HepG2 (cell line): ENCODE results near the gene ALG8. TPM values are rescaled to one million over a fixed set of nuclear protein-coding genes. Genes with fewer than 3 reads are reported as not detected.

Experiments used
- CENPT ChIP-seq: sonication (generic); formaldehyde crosslinking; IDR thresholded peaks from 2 replicates; pipeline ENCODE4 v1.8.0; 2022; ENCODE audit warnings: low read depth, mild to moderate bottlenecking, moderate library complexity, missing genetic modification reagents
- KDM5A ChIP-seq: fragments of 200-600 bp; sonication (generic); IDR thresholded peaks from 2 replicates; pipeline ENCODE4 v1.7.0; 2018; ENCODE audit warnings: antibody characterized with exemption, mild to moderate bottlenecking, low read length, borderline replicate concordance
- LBX2 ChIP-seq: sonication (generic); formaldehyde crosslinking; IDR thresholded peaks from 2 replicates; pipeline ENCODE4 v1.5.0; 2020; ENCODE audit warnings: missing genetic modification reagents, mild to moderate bottlenecking, borderline replicate concordance
- MAFG ChIP-seq: sonication (generic); formaldehyde crosslinking; IDR thresholded peaks from 2 replicates; pipeline ENCODE4 v1.5.1; 2020; ENCODE audit warnings: mild to moderate bottlenecking, missing genetic modification reagents
- NCOA1 ChIP-seq: sonication (generic); formaldehyde crosslinking; IDR thresholded peaks from 2 replicates; pipeline ENCODE4 v1.9.0; 2021; ENCODE audit warnings: missing genetic modification reagents
- NFE2L2 ChIP-seq: fragments of 150-350 bp; IDR thresholded peaks from 2 replicates; pipeline ENCODE4 v1.6.1; 2014; ENCODE audit warnings: low read length
- RXRA ChIP-seq: sonication (generic); formaldehyde crosslinking; IDR thresholded peaks from 2 replicates; pipeline ENCODE4 v1.5.1; 2020; ENCODE audit warnings: missing genetic modification reagents
- TAF15 ChIP-seq: fragments of 200-400 bp; formaldehyde crosslinking; IDR thresholded peaks from one replicate; pipeline ENCODE4 v1.6.1; 2018; ENCODE audit warnings: mild to moderate bottlenecking, low read depth, low read length; ENCODE audit not compliant: poor library complexity, severe bottlenecking
- TEAD3 ChIP-seq: optimal IDR thresholded peaks from 2 replicates; pipeline ENCODE3; 2016; ENCODE audit warnings: borderline replicate concordance
- TFAP4 ChIP-seq: sonication (generic); IDR thresholded peaks from 2 replicates; pipeline ENCODE4 v1.6.1; 2016; ENCODE audit warnings: low read depth, borderline replicate concordance
- ZNF121 ChIP-seq: sonication (generic); formaldehyde crosslinking; IDR thresholded peaks from 2 replicates; pipeline ENCODE4 v1.5.0; 2020; ENCODE audit warnings: mild to moderate bottlenecking, missing genetic modification reagents
- ZNF205 ChIP-seq: IDR thresholded peaks from 2 replicates; pipeline ENCODE4 v1.6.1; 2018; ENCODE audit warnings: missing biosample characterization, missing genetic modification reagents
- ZNF329 ChIP-seq: sonication (generic); formaldehyde crosslinking; IDR thresholded peaks from 2 replicates; pipeline ENCODE4 v1.9.0; 2021; ENCODE audit warnings: low read depth, mild to moderate bottlenecking, missing genetic modification reagents
- ZNF557 ChIP-seq: sonication (generic); formaldehyde crosslinking; IDR thresholded peaks from 2 replicates; pipeline ENCODE4 v1.4.0; 2020; ENCODE audit warnings: missing genetic modification reagents
- ZNF562 ChIP-seq: sonication (generic); formaldehyde crosslinking; IDR thresholded peaks from 2 replicates; pipeline ENCODE4 v1.8.0; 2022; ENCODE audit warnings: missing genetic modification reagents, borderline replicate concordance
- ZNF605 ChIP-seq: sonication (generic); formaldehyde crosslinking; IDR thresholded peaks from 2 replicates; pipeline ENCODE4 v1.8.0; 2022; ENCODE audit warnings: mild to moderate bottlenecking, missing genetic modification reagents
- ZNF629 ChIP-seq: sonication (generic); formaldehyde crosslinking; conservative IDR thresholded peaks from 2 replicates; pipeline ENCODE4 v1.5.0; 2020; ENCODE audit warnings: missing genetic modification reagents
- ZNF639 ChIP-seq: conservative IDR thresholded peaks from 2 replicates; pipeline ENCODE4 v1.6.1; 2018; ENCODE audit warnings: missing genetic modification reagents
- ZNF839 ChIP-seq: sonication (generic); formaldehyde crosslinking; IDR thresholded peaks from 2 replicates; pipeline ENCODE4 v1.4.0; 2020; ENCODE audit warnings: missing genetic modification reagents, mild to moderate bottlenecking, borderline replicate concordance
- polyA plus RNA-seq, 8 experiments: library from polyadenylated mRNA; depleted of rRNA in 3 of 8; stranded (reverse) in 7 of 8; unstranded in 1 of 8; fragments of >200 nt; fragmentation: Illumina TruSeq in 4 of 8; extraction: Trizol in 4 of 8; gene quantifications; 2 replicates each; pipeline versions ENCODE4 v1.2.1 to v1.2.3, GENCODE V29; 2011 to 2016; ENCODE audit warnings: low read depth in 4 of 8, missing spikeins in 1 of 8, mixed read lengths in 1 of 8; ENCODE audit not compliant: insufficient read depth in 1 of 8
- total RNA-seq, 5 experiments: library from RNA; depleted of rRNA; stranded (reverse); fragments of >200 nt; fragmentation: Illumina TruSeq; extraction: Trizol; gene quantifications; 2 replicates each; pipeline ENCODE4 v1.2.3, GENCODE V29; 2016; ENCODE audit warnings: low read depth in 1 of 5
- TF ChIP-seq, protein P1 (sequence below): sonication (generic); formaldehyde crosslinking; IDR thresholded peaks from 2 replicates; pipeline ENCODE4 v1.4.0; 2020; ENCODE audit warnings: missing genetic modification reagents, mild to moderate bottlenecking, borderline replicate concordance
- TF ChIP-seq, protein P2 (sequence below): sonication (generic); formaldehyde crosslinking; conservative IDR thresholded peaks from 2 replicates; pipeline ENCODE4 v1.4.0; 2020; ENCODE audit warnings: missing genetic modification reagents
- TF ChIP-seq, protein P3 (sequence below): IDR thresholded peaks from 2 replicates; pipeline ENCODE4 v1.6.1; 2012; ENCODE audit warnings: inconsistent platforms

ALG8 gene
- total and polyA plus RNA-seq, 2 of the 13 experiments (the other 11 are each of a cell fraction or from before 2014, with no cell fraction given) = 75.8 to 88.0 TPM

GRCh38 chr11:78079232-78080083 lies 60.0 kb downstream of the ALG8 start, which contains the start of gene NDUFC2 (continued):
- TF ChIP-seq, protein P1, sequence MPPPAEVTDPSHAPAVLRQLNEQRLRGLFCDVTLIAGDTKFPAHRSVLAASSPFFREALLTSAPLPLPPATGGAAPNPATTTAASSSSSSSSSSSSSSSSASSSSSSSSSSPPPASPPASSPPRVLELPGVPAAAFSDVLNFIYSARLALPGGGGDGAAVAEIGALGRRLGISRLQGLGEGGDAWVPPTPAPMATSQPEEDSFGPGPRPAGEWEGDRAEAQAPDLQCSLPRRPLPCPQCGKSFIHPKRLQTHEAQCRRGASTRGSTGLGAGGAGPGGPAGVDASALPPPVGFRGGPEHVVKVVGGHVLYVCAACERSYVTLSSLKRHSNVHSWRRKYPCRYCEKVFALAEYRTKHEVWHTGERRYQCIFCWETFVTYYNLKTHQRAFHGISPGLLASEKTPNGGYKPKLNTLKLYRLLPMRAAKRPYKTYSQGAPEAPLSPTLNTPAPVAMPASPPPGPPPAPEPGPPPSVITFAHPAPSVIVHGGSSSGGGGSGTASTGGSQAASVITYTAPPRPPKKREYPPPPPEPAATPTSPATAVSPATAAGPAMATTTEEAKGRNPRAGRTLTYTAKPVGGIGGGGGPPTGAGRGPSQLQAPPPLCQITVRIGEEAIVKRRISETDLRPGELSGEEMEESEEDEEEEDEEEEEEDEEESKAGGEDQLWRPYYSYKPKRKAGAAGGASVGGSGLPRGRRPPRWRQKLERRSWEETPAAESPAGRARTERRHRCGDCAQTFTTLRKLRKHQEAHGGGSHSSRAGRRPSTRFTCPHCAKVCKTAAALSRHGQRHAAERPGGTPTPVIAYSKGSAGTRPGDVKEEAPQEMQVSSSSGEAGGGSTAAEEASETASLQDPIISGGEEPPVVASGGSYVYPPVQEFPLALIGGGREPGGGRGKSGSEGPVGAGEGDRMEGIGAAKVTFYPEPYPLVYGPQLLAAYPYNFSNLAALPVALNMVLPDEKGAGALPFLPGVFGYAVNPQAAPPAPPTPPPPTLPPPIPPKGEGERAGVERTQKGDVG (CRISPR knock-in tag) = no peak
- TF ChIP-seq ZNF121 (peak; percentile 57; the same call in 1 of the 2 replicates), TEAD3 (CRISPR knock-in tag) (peak; percentile 81), RXRA (CRISPR knock-in tag) (peak; percentile 70; the same call in 1 of the 2 replicates), ZNF205 (CRISPR knock-in tag) (peak; percentile 85; the same call in 1 of the 2 replicates), TAF15 (peak; percentile 87), ZNF639 (peak; percentile 76; the same call in 1 of the 2 replicates), ZNF605 (peak; percentile 84; the same call in 1 of the 2 replicates), ZNF629 (CRISPR knock-in tag) (peak; percentile 35; the same call in 1 of the 2 replicates), MAFG (CRISPR knock-in tag) (no peak), ZNF329 (peak; percentile 93), KDM5A (peak; percentile 92), CENPT (CRISPR knock-in tag) (peak; percentile 91), ZNF557 (CRISPR knock-in tag) (peak; percentile 84; the same call in 1 of the 2 replicates), NCOA1 (CRISPR knock-in tag) (no peak), LBX2 (CRISPR knock-in tag) (no peak), ZNF839 (CRISPR knock-in tag) (no peak), ZNF562 (CRISPR knock-in tag) (no peak), NFE2L2 (no peak), TFAP4 (no peak)
- TF ChIP-seq, protein P2, sequence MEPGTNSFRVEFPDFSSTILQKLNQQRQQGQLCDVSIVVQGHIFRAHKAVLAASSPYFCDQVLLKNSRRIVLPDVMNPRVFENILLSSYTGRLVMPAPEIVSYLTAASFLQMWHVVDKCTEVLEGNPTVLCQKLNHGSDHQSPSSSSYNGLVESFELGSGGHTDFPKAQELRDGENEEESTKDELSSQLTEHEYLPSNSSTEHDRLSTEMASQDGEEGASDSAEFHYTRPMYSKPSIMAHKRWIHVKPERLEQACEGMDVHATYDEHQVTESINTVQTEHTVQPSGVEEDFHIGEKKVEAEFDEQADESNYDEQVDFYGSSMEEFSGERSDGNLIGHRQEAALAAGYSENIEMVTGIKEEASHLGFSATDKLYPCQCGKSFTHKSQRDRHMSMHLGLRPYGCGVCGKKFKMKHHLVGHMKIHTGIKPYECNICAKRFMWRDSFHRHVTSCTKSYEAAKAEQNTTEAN = peak; percentile 71; the same call in 1 of the 2 replicates
- TF ChIP-seq, protein P3, sequence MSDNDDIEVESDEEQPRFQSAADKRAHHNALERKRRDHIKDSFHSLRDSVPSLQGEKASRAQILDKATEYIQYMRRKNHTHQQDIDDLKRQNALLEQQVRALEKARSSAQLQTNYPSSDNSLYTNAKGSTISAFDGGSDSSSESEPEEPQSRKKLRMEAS = peak; percentile 96
